DOHH2 (cell line): ENCODE results near the gene RAD51B.

ENCODE experiments used
- H3F3A ChIP-seq: fragments of 200-600 bp; sonication (generic), shearing (Covaris generic); 2 replicates; pipeline ENCODE4 v1.6.0; 2016; ENCODE audit warnings: antibody characterized with exemption, mild to moderate bottlenecking; ENCODE audit not compliant: control insufficient read depth, insufficient read depth
- H3K27ac ChIP-seq: fragments of 200-600 bp; sonication (generic); 2 replicates; pipeline ENCODE4 v1.5.1; 2014; ENCODE audit warnings: low read depth, mild to moderate bottlenecking, low read length, moderate library complexity
- H3K27me3 ChIP-seq: fragments of 200-600 bp; sonication (generic); 2 replicates; pipeline ENCODE4 v1.6.1; 2014; ENCODE audit warnings: mild to moderate bottlenecking, low read length, mixed read lengths; ENCODE audit not compliant: control insufficient read depth
- H3K36me3 ChIP-seq: fragments of 200-600 bp; sonication (generic); 2 replicates; pipeline ENCODE4 v1.6.1; 2014; ENCODE audit warnings: mild to moderate bottlenecking, low read length, moderate library complexity, mixed read lengths; ENCODE audit not compliant: control insufficient read depth
- H3K4me1 ChIP-seq: fragments of 200-600 bp; sonication (generic); 2 replicates; pipeline ENCODE4 v1.6.1; 2014; ENCODE audit warnings: mild to moderate bottlenecking, low read length, mixed read lengths; ENCODE audit not compliant: control insufficient read depth
- H3K4me2 ChIP-seq: fragments of 200-600 bp; sonication (generic); 2 replicates; pipeline ENCODE4 v1.6.0; 2014; ENCODE audit warnings: mild to moderate bottlenecking, low read length, moderate library complexity
- H3K4me3 ChIP-seq: fragments of 200-600 bp; sonication (generic); 2 replicates; pipeline ENCODE4 v1.5.1; 2014; ENCODE audit warnings: mild to moderate bottlenecking, low read length, mixed read lengths
- H3K79me2 ChIP-seq: fragments of 200-600 bp; sonication (generic); 2 replicates; pipeline ENCODE4 v1.6.1; 2014; ENCODE audit warnings: mild to moderate bottlenecking, low read length, mixed read lengths; ENCODE audit not compliant: control insufficient read depth
- H3K9me2 ChIP-seq: fragments of 200-600 bp; sonication (generic); replicated peaks from 2 replicates; pipeline ENCODE4 v1.6.1; 2014; ENCODE audit warnings: mild to moderate bottlenecking, low read length, mixed read lengths; ENCODE audit not compliant: control insufficient read depth
- H3K9me3 ChIP-seq: fragments of 200-600 bp; sonication (generic); 2 replicates; pipeline ENCODE4 v1.6.1; 2014; ENCODE audit warnings: antibody characterized with exemption, low read length, mixed read lengths; ENCODE audit not compliant: control insufficient read depth, insufficient read depth
- H4K20me1 ChIP-seq: fragments of 200-600 bp; sonication (generic); 2 replicates; pipeline ENCODE4 v1.6.0; 2014; ENCODE audit warnings: low read depth, mild to moderate bottlenecking, antibody characterized with exemption, low read length, moderate library complexity; ENCODE audit not compliant: control insufficient read depth, insufficient read depth
- EZH2phosphoT487 ChIP-seq: fragments of 200-600 bp; sonication (generic); IDR thresholded peaks from 2 replicates; pipeline ENCODE4 v1.6.1; 2017; ENCODE audit warnings: borderline replicate concordance, mild to moderate bottlenecking, antibody characterized with exemption, low read length, moderate library complexity, mixed read lengths
- TF ChIP-seq, protein P1 (sequence below): fragments of 200-600 bp; sonication (generic); IDR thresholded peaks from one replicate; pipeline ENCODE4 v1.5.1; 2014; ENCODE audit warnings: antibody characterized with exemption, mild to moderate bottlenecking, low read depth, low read length; ENCODE audit not compliant: poor library complexity, severe bottlenecking

The RAD51B gene

DNA sequence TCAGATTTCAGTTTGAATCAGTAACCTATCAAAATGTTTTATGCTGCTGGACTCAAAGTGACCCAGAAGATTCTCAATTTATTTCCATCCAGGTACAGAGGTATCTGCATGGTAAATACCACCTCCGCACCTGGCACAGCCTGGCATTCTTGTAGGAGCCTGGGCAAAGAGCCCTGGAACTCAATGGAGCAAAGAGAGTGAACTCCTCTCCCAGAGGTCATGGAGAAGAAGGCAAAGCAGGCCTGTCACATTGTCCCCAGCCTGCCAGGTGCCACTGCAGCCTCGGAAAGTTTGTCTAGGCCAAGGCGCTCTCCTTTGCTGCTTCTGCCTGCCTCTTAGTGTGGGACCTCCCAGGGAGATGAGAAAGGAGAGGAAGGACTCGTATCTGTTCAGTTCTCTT is 653.5 kb downstream of the RAD51B start:
- Histone ChIP-seq H3K9me3 (no peaks in the 10 kb centered on the region), H3K27ac (no peak overlapping the region), H3K27me3 (no peaks in the 10 kb centered on the region), H4K20me1 (no peaks in the 10 kb centered on the region), H3K9me2 (no peaks in the 10 kb centered on the region), H3F3A (no peaks in the 10 kb centered on the region), H3K4me2 (no peak overlapping the region), H3K4me1 (peaks cover 40% of the 10 kb centered on the region), H3K4me3 (no peak overlapping the region), H3K79me2 (no peaks in the 10 kb centered on the region), H3K36me3 (no peaks in the 10 kb centered on the region)
- TF ChIP-seq, protein P1, sequence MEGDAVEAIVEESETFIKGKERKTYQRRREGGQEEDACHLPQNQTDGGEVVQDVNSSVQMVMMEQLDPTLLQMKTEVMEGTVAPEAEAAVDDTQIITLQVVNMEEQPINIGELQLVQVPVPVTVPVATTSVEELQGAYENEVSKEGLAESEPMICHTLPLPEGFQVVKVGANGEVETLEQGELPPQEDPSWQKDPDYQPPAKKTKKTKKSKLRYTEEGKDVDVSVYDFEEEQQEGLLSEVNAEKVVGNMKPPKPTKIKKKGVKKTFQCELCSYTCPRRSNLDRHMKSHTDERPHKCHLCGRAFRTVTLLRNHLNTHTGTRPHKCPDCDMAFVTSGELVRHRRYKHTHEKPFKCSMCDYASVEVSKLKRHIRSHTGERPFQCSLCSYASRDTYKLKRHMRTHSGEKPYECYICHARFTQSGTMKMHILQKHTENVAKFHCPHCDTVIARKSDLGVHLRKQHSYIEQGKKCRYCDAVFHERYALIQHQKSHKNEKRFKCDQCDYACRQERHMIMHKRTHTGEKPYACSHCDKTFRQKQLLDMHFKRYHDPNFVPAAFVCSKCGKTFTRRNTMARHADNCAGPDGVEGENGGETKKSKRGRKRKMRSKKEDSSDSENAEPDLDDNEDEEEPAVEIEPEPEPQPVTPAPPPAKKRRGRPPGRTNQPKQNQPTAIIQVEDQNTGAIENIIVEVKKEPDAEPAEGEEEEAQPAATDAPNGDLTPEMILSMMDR, result no peak
- TF ChIP-seq EZH2phosphoT487, result no peak

DNA sequence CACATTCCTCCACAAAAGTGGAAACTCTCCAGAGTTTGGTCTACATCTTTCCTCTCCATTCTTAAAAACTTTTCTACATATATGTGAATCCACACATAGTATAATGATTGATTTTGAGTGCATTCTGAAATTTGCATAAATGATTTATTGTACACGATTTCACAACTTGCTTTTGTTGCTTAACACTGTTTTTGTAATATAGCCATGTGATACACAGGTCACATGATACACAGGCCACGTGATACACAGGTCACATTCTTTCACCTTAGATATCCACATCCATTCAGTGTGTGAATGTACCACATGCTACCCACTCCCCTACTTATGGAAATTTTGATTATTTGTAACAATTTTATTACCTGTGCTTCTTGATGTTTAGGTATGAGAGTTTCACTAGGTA is 654.2 kb downstream of the RAD51B start:
- TF ChIP-seq, protein P1, result no peak
- no peak for TF ChIP-seq EZH2phosphoT487
- peaks cover 40% of the 10 kb centered on the region for H3K4me1 ChIP-seq
- H3K27ac ChIP-seq, result no peak overlapping the region

DNA sequence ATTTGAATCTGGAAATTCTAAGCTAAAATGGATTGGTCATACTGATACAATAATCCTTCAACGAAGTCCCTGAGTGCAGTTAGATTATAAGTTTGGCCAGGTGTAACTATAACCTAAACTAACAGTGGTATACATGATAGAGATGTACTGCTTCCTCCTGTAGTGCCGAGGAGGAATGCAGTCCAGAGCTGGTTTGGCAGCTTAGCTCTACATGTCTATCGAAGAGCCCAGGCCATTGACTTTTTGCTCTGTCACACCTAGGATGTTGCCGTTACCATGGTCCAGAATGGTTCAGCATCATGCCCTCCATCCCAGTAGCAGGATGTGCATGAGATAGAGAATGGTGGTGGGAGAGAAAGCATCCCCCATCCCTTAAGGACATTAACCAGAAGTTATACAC is 655.2 kb downstream of the RAD51B start:
- H3K27ac ChIP-seq, result no peak overlapping the region
- no peaks in the 10 kb centered on the region for H3K36me3 ChIP-seq
- no peaks in the 10 kb centered on the region for H3F3A ChIP-seq
- no peaks in the 10 kb centered on the region for H3K9me3 ChIP-seq
- no peaks in the 10 kb centered on the region for H3K27me3 ChIP-seq
- H3K4me1 ChIP-seq, result peaks cover 40% of the 10 kb centered on the region
- no peaks in the 10 kb centered on the region for H3K9me2 ChIP-seq
- TF ChIP-seq, protein P1, result no peak
- no peak for TF ChIP-seq EZH2phosphoT487
- no peak overlapping the region for H3K4me2 ChIP-seq
- no peak overlapping the region for H3K4me3 ChIP-seq
- H4K20me1 ChIP-seq, result no peaks in the 10 kb centered on the region
- no peaks in the 10 kb centered on the region for H3K79me2 ChIP-seq

More for the DNA sequence above, 654.2 kb downstream of the RAD51B start:
- Histone ChIP-seq H4K20me1 (no peaks in the 10 kb centered on the region), H3F3A (no peaks in the 10 kb centered on the region), H3K27me3 (no peaks in the 10 kb centered on the region), H3K9me3 (no peaks in the 10 kb centered on the region), H3K9me2 (no peaks in the 10 kb centered on the region), H3K36me3 (no peaks in the 10 kb centered on the region), H3K4me2 (no peak overlapping the region), H3K79me2 (no peaks in the 10 kb centered on the region), H3K4me3 (no peak overlapping the region)

DNA sequence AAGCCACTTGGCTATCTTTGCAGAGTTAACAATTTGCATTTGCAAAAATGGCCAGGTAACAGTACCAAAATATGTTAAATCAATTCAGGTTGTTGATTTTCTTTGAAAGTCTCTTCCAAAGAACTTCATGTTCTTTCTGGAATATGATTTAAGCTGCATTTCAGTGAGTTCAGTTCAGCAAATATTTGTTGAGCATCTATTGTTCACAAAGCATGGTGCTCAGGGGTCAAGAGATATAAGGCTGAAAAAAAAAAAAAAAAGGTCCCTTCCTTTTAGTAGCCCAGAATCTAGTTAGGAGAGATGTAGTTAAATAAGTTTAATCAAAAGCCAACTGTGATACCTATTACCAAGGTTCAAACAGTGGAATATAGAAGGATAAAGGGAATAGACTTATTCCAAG is 656.2 kb downstream of the RAD51B start:
- Histone ChIP-seq H4K20me1 (no peaks in the 10 kb centered on the region), H3K27me3 (no peaks in the 10 kb centered on the region), H3K4me1 (peaks cover 36% of the 10 kb centered on the region)

More for the DNA sequence above, 656.2 kb downstream of the RAD51B start:
- TF ChIP-seq, protein P1, result no peak
- TF ChIP-seq EZH2phosphoT487, result no peak
- Histone ChIP-seq H3K9me2 (no peaks in the 10 kb centered on the region), H3K9me3 (no peaks in the 10 kb centered on the region), H3F3A (no peaks in the 10 kb centered on the region), H3K27ac (no peak overlapping the region), H3K79me2 (no peaks in the 10 kb centered on the region), H3K4me2 (no peak overlapping the region), H3K36me3 (no peaks in the 10 kb centered on the region), H3K4me3 (peak overlapping the region; percentile 19; the same call in 1 of the 2 replicates)
